ENCODE results near the gene IRF2BP1. TPM values are rescaled to one million over a fixed set of nuclear protein-coding genes. Genes with fewer than 3 reads are reported as not detected.

IRF2BP1 gene
- total and polyA plus RNA-seq, 2 of the 13 experiments (the other 11 are each of a cell fraction or from before 2014, with no cell fraction given), result 4.3 to 14.3 TPM

DNA sequence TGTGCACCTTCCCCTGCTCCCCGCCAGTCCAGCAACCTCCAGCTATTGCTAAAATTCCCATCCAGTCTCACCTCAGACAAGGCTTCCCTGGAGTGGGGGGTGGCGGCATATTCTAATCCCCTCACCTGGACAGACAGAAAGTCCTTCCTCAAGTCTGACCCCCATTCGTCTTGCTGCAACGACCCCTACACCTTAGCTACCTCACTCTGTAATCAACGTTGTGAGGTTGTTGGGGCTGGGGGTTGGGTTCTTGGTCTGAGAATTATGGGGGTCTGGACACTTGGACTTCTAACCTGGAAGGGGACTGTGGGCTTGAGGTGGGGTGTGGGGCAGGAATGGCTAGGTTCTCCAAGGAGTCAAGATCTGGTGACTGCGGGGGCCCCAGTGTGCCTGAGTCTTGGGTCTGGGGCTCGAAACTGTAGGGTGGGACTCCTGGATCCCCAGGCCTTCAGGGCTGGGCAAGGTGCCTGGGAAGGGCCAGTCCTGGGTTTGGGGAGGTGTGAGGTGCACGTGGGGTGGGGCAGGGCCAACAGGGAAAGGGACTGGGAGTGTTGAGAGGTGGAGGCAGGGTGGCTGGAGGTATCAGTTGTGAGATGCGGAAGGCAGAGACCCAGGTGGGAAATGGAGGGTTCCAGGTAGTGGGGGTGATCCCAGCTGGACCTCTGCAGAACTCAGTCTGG is 20.5 kb downstream of the IRF2BP1 start:
- Histone ChIP-seq H4K20me1 (ENCODE audit: insufficient read depth, low read length) (0 out of 2 replicates have a peak, but pooled peaks cover 14% of the 10 kb centered on the region), H3K36me3 (replicated peaks in 1 of 2; ENCODE audit: control insufficient read depth in 1 of 2, insufficient read depth in 2 of 2, low read length in 2 of 2) (peaks cover 0 to 1% of the 10 kb centered on the region in 2 experiments; a peak in 2 of 5 replicates), H3K27ac (ENCODE audit: extremely low read length, insufficient read depth, low read length) (peak overlapping the region; percentile 57), H3K79me2 (ENCODE audit: insufficient read depth, low read length) (peaks cover 69% of the 10 kb centered on the region), H2AFZ (ENCODE audit: low read length) (no peak overlapping the region), H3K9me3 (ENCODE audit: low read length) (no peaks in the 10 kb centered on the region), H3K4me3 (replicated peaks in 1 of 3; ENCODE audit: insufficient read depth in 1 of 3, low read depth in 2 of 3, low read length in 3 of 3) (peak overlapping the region; percentile 90 to 97 (median 92)), H3K27me3 (ENCODE audit: control insufficient read depth in 1 of 2, insufficient read depth in 2 of 2, low read length in 2 of 2) (no peaks in the 10 kb centered on the region; a peak in 1 of 5 replicates), H3K4me2 (ENCODE audit: low read depth, low read length) (peak overlapping the region; percentile 79), H3K4me1 (ENCODE audit: insufficient read depth, low read length) (peaks cover 57% of the 10 kb centered on the region), H3K9ac (ENCODE audit: insufficient read depth, low read depth, low read length) (peak overlapping the region; percentile 80)
- FAIRE-seq, result no peak
- DNase-seq (ENCODE audit: low spot score), result no peak
- 20% methylated on average over 9 of the region's 9 CpGs for WGBS (ENCODE audit: low lambda C conversion rate)
- no TSS peak for BruUV-seq (replicated peaks)
- intact Hi-C loops (cut with micrococcal nuclease; ENCODE audit: unreplicated experiment), result no loop called here
- CTCF ChIA-PET (ENCODE audit: low intra/inter-chr PET ratio, low total read pairs), result interaction anchor here (5.8 kb wide), 1 partner anchor 18 kb away, joined by 263 read pairs; the partner anchor contains the start of gene IRF2BP1
- in situ Hi-C loops (cut with HindIII; ENCODE audit: extremely low pct_ligation_motif_present, low pct_unique_long_range_greater_than_20kb), result no loop called here
- ATAC-seq, result no peak
- POLR2A ChIA-PET, result interaction anchor here (1.6 to 13.2 kb wide), 8 partner anchors 8 to 148 kb away, joined by 4 to 388 read pairs (median 26); partner anchors contain the start of genes IRF2BP1, MYPOP and SIX5
- TF ChIP-seq ZNF652 (CRISPR knock-in tag; IDR thresholded peaks at IDR 0.05; ENCODE audit: borderline replicate concordance, low read depth), result no peak
- TF ChIP-seq, protein P1, sequence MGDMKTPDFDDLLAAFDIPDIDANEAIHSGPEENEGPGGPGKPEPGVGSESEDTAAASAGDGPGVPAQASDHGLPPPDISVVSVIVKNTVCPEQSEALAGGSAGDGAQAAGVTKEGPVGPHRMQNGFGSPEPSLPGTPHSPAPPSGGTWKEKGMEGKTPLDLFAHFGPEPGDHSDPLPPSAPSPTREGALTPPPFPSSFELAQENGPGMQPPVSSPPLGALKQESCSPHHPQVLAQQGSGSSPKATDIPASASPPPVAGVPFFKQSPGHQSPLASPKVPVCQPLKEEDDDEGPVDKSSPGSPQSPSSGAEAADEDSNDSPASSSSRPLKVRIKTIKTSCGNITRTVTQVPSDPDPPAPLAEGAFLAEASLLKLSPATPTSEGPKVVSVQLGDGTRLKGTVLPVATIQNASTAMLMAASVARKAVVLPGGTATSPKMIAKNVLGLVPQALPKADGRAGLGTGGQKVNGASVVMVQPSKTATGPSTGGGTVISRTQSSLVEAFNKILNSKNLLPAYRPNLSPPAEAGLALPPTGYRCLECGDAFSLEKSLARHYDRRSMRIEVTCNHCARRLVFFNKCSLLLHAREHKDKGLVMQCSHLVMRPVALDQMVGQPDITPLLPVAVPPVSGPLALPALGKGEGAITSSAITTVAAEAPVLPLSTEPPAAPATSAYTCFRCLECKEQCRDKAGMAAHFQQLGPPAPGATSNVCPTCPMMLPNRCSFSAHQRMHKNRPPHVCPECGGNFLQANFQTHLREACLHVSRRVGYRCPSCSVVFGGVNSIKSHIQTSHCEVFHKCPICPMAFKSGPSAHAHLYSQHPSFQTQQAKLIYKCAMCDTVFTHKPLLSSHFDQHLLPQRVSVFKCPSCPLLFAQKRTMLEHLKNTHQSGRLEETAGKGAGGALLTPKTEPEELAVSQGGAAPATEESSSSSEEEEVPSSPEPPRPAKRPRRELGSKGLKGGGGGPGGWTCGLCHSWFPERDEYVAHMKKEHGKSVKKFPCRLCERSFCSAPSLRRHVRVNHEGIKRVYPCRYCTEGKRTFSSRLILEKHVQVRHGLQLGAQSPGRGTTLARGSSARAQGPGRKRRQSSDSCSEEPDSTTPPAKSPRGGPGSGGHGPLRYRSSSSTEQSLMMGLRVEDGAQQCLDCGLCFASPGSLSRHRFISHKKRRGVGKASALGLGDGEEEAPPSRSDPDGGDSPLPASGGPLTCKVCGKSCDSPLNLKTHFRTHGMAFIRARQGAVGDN (CRISPR knock-in tag; IDR thresholded peaks at IDR 0.05), result peak; percentile 73
- no peak for TF ChIP-seq IKZF1 (IDR thresholded peaks at IDR 0.05)
- TF ChIP-seq POLR2G (IDR thresholded peaks at IDR 0.05; ENCODE audit: low read depth, low read length), result 0 out of 2 replicates have a peak, but pooled peaks have one; percentile 22
- TF ChIP-seq ZNF672 (CRISPR knock-in tag; IDR thresholded peaks at IDR 0.05), result no peak
- 0 out of 2 replicates have a peak, but pooled peaks have one; percentile 41 for TF ChIP-seq PAF1 (CRISPR knock-in tag; IDR thresholded peaks at IDR 0.05)
- TF ChIP-seq GLI4 (CRISPR knock-in tag; IDR thresholded peaks at IDR 0.05; ENCODE audit: borderline replicate concordance), result peak; percentile 43; the same call in 1 of the 2 replicates
- TF ChIP-seq ZMAT3 (CRISPR knock-in tag; conservative IDR thresholded peaks at IDR 0.05), result no peak
- no peak for TF ChIP-seq PITX1 (CRISPR knock-in tag; IDR thresholded peaks at IDR 0.05)
- TF ChIP-seq STAG1 (CRISPR knock-in tag; IDR thresholded peaks at IDR 0.05), result no peak
- TF ChIP-seq TFAP4 (IDR thresholded peaks at IDR 0.05; ENCODE audit: borderline replicate concordance, low read depth), result no peak
- TF ChIP-seq CHD4 (IDR thresholded peaks at IDR 0.05; ENCODE audit: borderline replicate concordance, low read length), result no peak
- TF ChIP-seq, protein P2, sequence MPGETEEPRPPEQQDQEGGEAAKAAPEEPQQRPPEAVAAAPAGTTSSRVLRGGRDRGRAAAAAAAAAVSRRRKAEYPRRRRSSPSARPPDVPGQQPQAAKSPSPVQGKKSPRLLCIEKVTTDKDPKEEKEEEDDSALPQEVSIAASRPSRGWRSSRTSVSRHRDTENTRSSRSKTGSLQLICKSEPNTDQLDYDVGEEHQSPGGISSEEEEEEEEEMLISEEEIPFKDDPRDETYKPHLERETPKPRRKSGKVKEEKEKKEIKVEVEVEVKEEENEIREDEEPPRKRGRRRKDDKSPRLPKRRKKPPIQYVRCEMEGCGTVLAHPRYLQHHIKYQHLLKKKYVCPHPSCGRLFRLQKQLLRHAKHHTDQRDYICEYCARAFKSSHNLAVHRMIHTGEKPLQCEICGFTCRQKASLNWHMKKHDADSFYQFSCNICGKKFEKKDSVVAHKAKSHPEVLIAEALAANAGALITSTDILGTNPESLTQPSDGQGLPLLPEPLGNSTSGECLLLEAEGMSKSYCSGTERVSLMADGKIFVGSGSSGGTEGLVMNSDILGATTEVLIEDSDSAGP (CRISPR knock-in tag; IDR thresholded peaks at IDR 0.05; ENCODE audit: borderline replicate concordance), result 0 out of 2 replicates have a peak, but pooled peaks have one; percentile 3
- TF ChIP-seq HES4 (CRISPR knock-in tag; IDR thresholded peaks at IDR 0.05; ENCODE audit: borderline replicate concordance), result no peak
- TF ChIP-seq DR1 (CRISPR knock-in tag; IDR thresholded peaks at IDR 0.05), result no peak
- 0 out of 2 replicates have a peak, but pooled peaks have one; percentile 21 for TF ChIP-seq HDAC1 (CRISPR knock-in tag; IDR thresholded peaks at IDR 0.05)
- TF ChIP-seq PHB2 (IDR thresholded peaks at IDR 0.05; ENCODE audit: partially characterized antibody), result no peak
- TF ChIP-seq ZNF317 (CRISPR knock-in tag; IDR thresholded peaks at IDR 0.05), result 0 out of 2 replicates have a peak, but pooled peaks have one; percentile 11

All from HepG2 (cell line).